HG02678 (cell line): ENCODE results near the gene VSIG10L2.

Experiments used
- ATAC-seq: cut with Tn5 transposase; IDR thresholded peaks from one replicate; pipeline ENCODE4 v1.9.1; 2021; ENCODE audit warnings: mild to moderate bottlenecking, moderate library complexity; ENCODE audit not compliant: unreplicated experiment

Gene VSIG10L2

GRCh38 chr11:125946712-125947418 lies 1.0 kb downstream of the VSIG10L2 start:
- ATAC-seq, result no peak

GRCh38 chr11:125947419-125948277 lies 1.8 kb downstream of the VSIG10L2 start:
- ATAC-seq, result no peak

GRCh38 chr11:125948278-125949051 lies 2.6 kb downstream of the VSIG10L2 start:
- no peak for ATAC-seq

GRCh38 chr11:125949271-125950177 lies 3.7 kb downstream of the VSIG10L2 start:
- no peak for ATAC-seq

GRCh38 chr11:125950178-125950490 lies 4.3 kb downstream of the VSIG10L2 start:
- ATAC-seq, result no peak

- ATAC-seq, result no peak
These were observed 5.1 kb downstream of the VSIG10L2 start for GRCh38 chr11:125950696-125951651.

- ATAC-seq, result no peak
These were observed 5.9 kb downstream of the VSIG10L2 start for GRCh38 chr11:125951731-125952130.

- ATAC-seq, result no peak
These were observed 6.7 kb downstream of the VSIG10L2 start for GRCh38 chr11:125952559-125952958.

- no peak for ATAC-seq
These were observed 7.1 kb downstream of the VSIG10L2 start for GRCh38 chr11:125952973-125953372.

GRCh38 chr11:125953401-125953935 lies 7.6 kb downstream of the VSIG10L2 start:
- ATAC-seq, result no peak

- ATAC-seq, result no peak
These were observed 8.5 kb downstream of the VSIG10L2 start for GRCh38 chr11:125954123-125954944.

- ATAC-seq, result no peak
These were observed 9.2 kb downstream of the VSIG10L2 start for GRCh38 chr11:125954945-125955640.

- no peak for ATAC-seq
These were observed 10.0 kb downstream of the VSIG10L2 start for GRCh38 chr11:125955856-125956255.

- ATAC-seq, result no peak
These were observed 10.7 kb downstream of the VSIG10L2 start for GRCh38 chr11:125956391-125957134.

GRCh38 chr11:125957618-125958332 lies 11.9 kb downstream of the VSIG10L2 start:
- ATAC-seq, result no peak

- no peak for ATAC-seq
These were observed 13.1 kb downstream of the VSIG10L2 start for GRCh38 chr11:125958872-125959400.
